H1 (cell line): Measurements from ENCODE around the gene DIO3.

Experiments
- ATF2 ChIP-seq: IDR thresholded peaks from 2 replicates; pipeline ENCODE4 v1.6.1; 2012; ENCODE audit warnings: low read length, inconsistent platforms
- BRCA1 ChIP-seq: IDR thresholded peaks from 2 replicates; pipeline ENCODE4 v1.6.1; 2012; ENCODE audit warnings: low read depth, low read length, improper control_type of control experiment
- CHD2 ChIP-seq: IDR thresholded peaks from 2 replicates; pipeline ENCODE4 v1.6.1; 2012; ENCODE audit warnings: low read length, improper control_type of control experiment
- CREB1 ChIP-seq: IDR thresholded peaks from 2 replicates; pipeline ENCODE4 v1.6.1; 2012; ENCODE audit warnings: inconsistent platforms
- CTCF ChIP-seq, 3 experiments: IDR thresholded peaks; 1 replicate in 2 of 3; 2 replicates in 1 of 3; pipeline versions ENCODE4 v1.5.1 to v1.6.1; 2011; ENCODE audit warnings: low read length in 3 of 3, mild to moderate bottlenecking in 3 of 3, inconsistent platforms in 2 of 3, low read depth in 1 of 3, moderate library complexity in 1 of 3; ENCODE audit not compliant: insufficient read depth in 1 of 3; ENCODE audit errors: control extremely low read depth in 1 of 3
- E2F6 ChIP-seq: IDR thresholded peaks from 2 replicates; pipeline ENCODE4 v1.6.1; 2012; ENCODE audit warnings: inconsistent platforms
- EZH2 ChIP-seq: fragments of 200-600 bp; sonication (generic); IDR thresholded peaks from 2 replicates; pipeline ENCODE4 v1.7.1; 2012; ENCODE audit warnings: low read depth, mild to moderate bottlenecking, moderate library complexity, low read length, inconsistent platforms; ENCODE audit not compliant: severe bottlenecking
- GABPA ChIP-seq: IDR thresholded peaks from 2 replicates; pipeline ENCODE4 v1.6.1; 2011; ENCODE audit warnings: mild to moderate bottlenecking, low read length, moderate library complexity, borderline replicate concordance; ENCODE audit not compliant: insufficient read depth
- MAFK ChIP-seq: IDR thresholded peaks from 2 replicates; pipeline ENCODE4 v1.6.1; 2012; ENCODE audit warnings: low read depth, mild to moderate bottlenecking, improper control_type of control experiment, low read length
- MAX ChIP-seq: IDR thresholded peaks from 2 replicates; pipeline ENCODE4 v1.6.1; 2012; ENCODE audit warnings: inconsistent platforms
- POLR2A ChIP-seq, 2 experiments: IDR thresholded peaks; 1 replicate in 1 of 2; 2 replicates in 1 of 2; pipeline ENCODE4 v1.6.1; 2011; ENCODE audit warnings: low read depth in 2 of 2, low read length in 2 of 2, mild to moderate bottlenecking in 2 of 2; ENCODE audit errors: control extremely low read depth in 1 of 2
- POLR2AphosphoS5 ChIP-seq: IDR thresholded peaks from 2 replicates; pipeline ENCODE4 v1.6.1; 2011; ENCODE audit warnings: low read depth, low read length
- SUZ12 ChIP-seq: fragments of 200-600 bp; sonication (generic); IDR thresholded peaks from 2 replicates; pipeline ENCODE4 v1.6.1; 2012; ENCODE audit warnings: mild to moderate bottlenecking, inconsistent platforms, low read length, moderate library complexity, mixed read lengths

GRCh38 chr14:101547107-101547738, 14.1 kb upstream of the DIO3 start:
- TF ChIP-seq CTCF (IDR thresholded peaks at IDR 0.05; ENCODE audit: control extremely low read depth in 1 of 3, insufficient read depth in 1 of 3, low read depth in 1 of 3, low read length in 3 of 3), result no peak
- no peak for TF ChIP-seq GABPA
- TF ChIP-seq MAFK, result no peak
- no peak for TF ChIP-seq ATF2
- no peak for TF ChIP-seq BRCA1
- no peak for TF ChIP-seq POLR2AphosphoS5
- no peak for TF ChIP-seq EZH2
- TF ChIP-seq CHD2, result no peak
- TF ChIP-seq POLR2A (IDR thresholded peaks at IDR 0.05; ENCODE audit: control extremely low read depth in 1 of 2, low read depth in 2 of 2, low read length in 2 of 2), result no peak
- TF ChIP-seq SUZ12, result no peak
- TF ChIP-seq CREB1, result no peak
- no peak for TF ChIP-seq MAX
- TF ChIP-seq E2F6, result no peak
